WTC11 (cell line): Measurements from ENCODE around the gene TXN. TPM values are rescaled to one million over a fixed set of nuclear protein-coding genes. Genes with fewer than 3 reads are reported as not detected.
A peak's percentile ranks its signal among the peaks of the same experiment; 100 is the strongest.
"Not testable (repeated sequence)": the region's sequence is repeated elsewhere in the genome, so short reads cannot be mapped to it uniquely, and the experiment has no call there.

Source experiments
- ATAC-seq: fragments of 200-7000 bp; cut with Tn5 transposase; 2 replicates; pipeline ENCODE4 v1.10.0; 2021; ENCODE audit warnings: mild to moderate bottlenecking, moderate library complexity
- CTCF ChIA-PET: fragments of 300-600 bp; sonication (Branson Sonifier 250); formaldehyde crosslinking; loops from one replicate; lab custom pipeline; 2021; ENCODE audit warnings: antibody characterized with exemption; lab: Charles Lee
- POLR2A ChIA-PET: fragments of 350-600 bp; sonication (Branson Sonifier 250); formaldehyde crosslinking; loops from one replicate; lab custom pipeline; 2021; ENCODE audit warnings: antibody characterized with exemption; lab: Charles Lee
- DNase-seq: peaks from one replicate; pipeline ENCODE4 v3.0.0; 2021; ENCODE audit warnings: low spot score
- H3K27ac Mint-ChIP-seq: 2 replicates; pipeline ENCODE4 v1.8.0; 2021; ENCODE audit warnings: mixed read lengths
- H3K27me3 Mint-ChIP-seq: 2 replicates; pipeline ENCODE4 v1.8.0; 2021; ENCODE audit warnings: low read depth, mild to moderate bottlenecking, moderate library complexity, mixed read lengths
- H3K36me3 Mint-ChIP-seq: 2 replicates; pipeline ENCODE4 v1.8.0; 2021; ENCODE audit warnings: mixed read lengths
- H3K4me1 Mint-ChIP-seq: 2 replicates; pipeline ENCODE4 v1.8.0; 2022; ENCODE audit warnings: mixed read lengths
- H3K4me3 Mint-ChIP-seq: 2 replicates; pipeline ENCODE4 v1.8.0; 2021; ENCODE audit warnings: mild to moderate bottlenecking, moderate library complexity, mixed read lengths
- H3K9me3 Mint-ChIP-seq: 2 replicates; pipeline ENCODE4 v1.8.0; 2021; ENCODE audit warnings: mixed read lengths
- GABPB1 ChIP-seq: sonication (generic); formaldehyde crosslinking; IDR thresholded peaks from 2 replicates; pipeline ENCODE4 v1.8.1; 2023; ENCODE audit warnings: mild to moderate bottlenecking, missing genetic modification reagents
- total RNA-seq: library from RNA; stranded (reverse); gene quantifications from 3 replicates; pipeline ENCODE4 v1.2.3, GENCODE V29; 2021

TXN gene
- total RNA-seq, 1 experiment from 2014 or later = 245 TPM

DNA sequence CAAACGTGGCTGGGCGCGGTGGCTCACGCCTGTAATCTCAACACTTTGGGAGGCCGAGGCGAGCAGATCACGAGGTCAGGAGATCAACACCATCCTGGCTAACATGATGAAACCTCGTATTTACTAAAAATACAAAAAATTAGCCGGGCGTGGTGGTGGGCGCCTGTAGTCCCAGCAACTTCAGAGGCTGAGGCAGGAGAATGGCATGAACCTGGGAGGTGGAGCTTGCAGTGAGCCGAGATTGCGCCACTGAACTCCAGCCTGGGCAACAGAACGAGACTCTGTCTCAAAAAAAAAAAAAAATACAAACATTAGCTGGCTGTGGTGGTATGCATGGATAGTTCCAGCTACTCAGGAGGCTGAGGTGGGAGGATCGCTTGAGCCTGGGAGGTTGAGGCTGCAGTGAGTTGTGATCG lies 60.2 kb downstream of the TXN start:
- H3K27ac Mint-ChIP-seq, DNase-seq, ATAC-seq, H3K36me3 Mint-ChIP-seq, H3K27me3 Mint-ChIP-seq, H3K9me3 Mint-ChIP-seq, CTCF ChIA-PET, H3K4me1 Mint-ChIP-seq, H3K4me3 Mint-ChIP-seq, POLR2A ChIA-PET: not testable (repeated sequence)
- peak; percentile 92 for TF ChIP-seq GABPB1 (CRISPR knock-in tag)

Other genes starting within 250 kb of the TXN start
- 0.11 TPM in 1 of 3 replicates, not detected in the others for gene C9orf152, start 48.3 kb downstream of the TXN start, total RNA-seq
- gene TXNDC8, start 81.4 kb upstream of the TXN start, total RNA-seq = not detected in 3 replicates